ENCODE results near the gene PHLDB1. TPM values are rescaled to one million over a fixed set of nuclear protein-coding genes. Genes with fewer than 3 reads are reported as not detected.

PHLDB1 gene
- total and polyA plus RNA-seq, 3 donors from 2014 or later: 51.1 to 102 (median 95.9) TPM

DNA sequence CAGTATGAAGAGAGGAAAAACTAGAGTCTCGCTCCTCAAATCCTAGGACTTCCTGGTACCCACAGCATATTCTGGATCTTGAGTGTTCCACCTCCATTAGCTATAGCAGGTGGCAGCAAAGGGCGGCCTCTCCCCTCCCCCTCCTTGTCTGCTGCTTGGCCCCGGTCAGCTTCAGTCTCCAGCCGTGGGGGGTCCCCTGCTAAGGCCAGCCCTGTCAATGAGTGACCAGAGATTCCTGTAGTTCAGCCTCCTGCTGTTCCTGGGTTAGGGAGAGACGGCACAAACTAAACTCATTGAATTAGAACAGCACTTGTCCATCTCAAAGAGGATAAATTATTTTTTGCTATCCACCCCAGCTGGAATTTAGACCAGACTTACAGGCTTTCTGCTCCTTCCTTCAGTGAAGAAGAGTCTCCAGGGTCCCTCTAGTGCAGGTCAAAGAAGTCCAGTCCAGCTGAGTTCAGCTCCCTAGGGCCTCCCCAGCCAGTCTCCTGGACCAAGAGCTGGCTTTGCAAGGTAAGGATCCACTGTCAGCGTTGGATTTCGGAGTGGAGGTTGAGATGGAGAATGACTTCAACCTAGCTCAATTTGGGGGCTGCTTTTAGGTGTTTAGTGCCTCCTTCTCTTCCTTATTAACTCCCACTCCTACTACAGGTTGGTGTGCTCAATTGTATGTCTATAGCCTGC, 1.1 kb upstream of the PHLDB1 start:
- peak overlapping the region; percentile 33 to 97 for H3K27ac ChIP-seq
- intact Hi-C loops (cut with DNase I; ENCODE audit: low total_unique reads): no loop called here
- no peak for DNase-seq
- no peaks in the 10 kb centered on the region for H3K36me3 ChIP-seq (ENCODE audit: low read depth, missing control alignments)
- H3K4me1 ChIP-seq: peaks cover 43% of the 10 kb centered on the region
- TF ChIP-seq, protein P1, sequence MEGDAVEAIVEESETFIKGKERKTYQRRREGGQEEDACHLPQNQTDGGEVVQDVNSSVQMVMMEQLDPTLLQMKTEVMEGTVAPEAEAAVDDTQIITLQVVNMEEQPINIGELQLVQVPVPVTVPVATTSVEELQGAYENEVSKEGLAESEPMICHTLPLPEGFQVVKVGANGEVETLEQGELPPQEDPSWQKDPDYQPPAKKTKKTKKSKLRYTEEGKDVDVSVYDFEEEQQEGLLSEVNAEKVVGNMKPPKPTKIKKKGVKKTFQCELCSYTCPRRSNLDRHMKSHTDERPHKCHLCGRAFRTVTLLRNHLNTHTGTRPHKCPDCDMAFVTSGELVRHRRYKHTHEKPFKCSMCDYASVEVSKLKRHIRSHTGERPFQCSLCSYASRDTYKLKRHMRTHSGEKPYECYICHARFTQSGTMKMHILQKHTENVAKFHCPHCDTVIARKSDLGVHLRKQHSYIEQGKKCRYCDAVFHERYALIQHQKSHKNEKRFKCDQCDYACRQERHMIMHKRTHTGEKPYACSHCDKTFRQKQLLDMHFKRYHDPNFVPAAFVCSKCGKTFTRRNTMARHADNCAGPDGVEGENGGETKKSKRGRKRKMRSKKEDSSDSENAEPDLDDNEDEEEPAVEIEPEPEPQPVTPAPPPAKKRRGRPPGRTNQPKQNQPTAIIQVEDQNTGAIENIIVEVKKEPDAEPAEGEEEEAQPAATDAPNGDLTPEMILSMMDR (IDR thresholded peaks at IDR 0.05): no peak
- no peak for TF ChIP-seq POLR2A (IDR thresholded peaks at IDR 0.05)
- 44 to 56% methylated on average over 7 of the region's 7 CpGs for WGBS, 2 donors
- no peaks in the 10 kb centered on the region for H3K9me3 ChIP-seq
- H3K4me3 ChIP-seq: no peak overlapping the region
- H3K27me3 ChIP-seq: no peaks in the 10 kb centered on the region

DNA sequence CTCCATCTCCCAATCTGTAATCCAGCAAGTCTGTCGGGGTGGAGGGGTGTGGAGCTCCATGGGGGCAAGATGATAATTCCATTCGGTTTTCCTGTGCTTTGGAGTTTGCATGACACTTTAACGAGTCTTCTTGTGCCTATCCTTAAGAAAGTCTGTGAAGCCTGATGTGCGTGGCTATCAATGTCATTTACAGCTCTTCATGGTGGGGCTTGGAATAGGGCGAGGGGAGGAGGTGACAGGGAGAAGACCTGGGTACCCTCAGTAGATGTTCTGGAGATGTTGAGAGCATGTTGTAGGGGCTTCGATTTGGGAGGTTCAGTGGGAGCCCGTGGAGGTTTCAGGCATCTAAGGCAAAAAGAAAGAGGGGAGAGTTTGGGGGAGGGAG, 579 bp upstream of the PHLDB1 start:
- H3K4me1 ChIP-seq: peaks cover 45% of the 10 kb centered on the region
- no peaks in the 10 kb centered on the region for H3K9me3 ChIP-seq
- H3K4me3 ChIP-seq: no peak overlapping the region
- WGBS, 2 donors: 56 to 61% methylated on average over 7 of the region's 7 CpGs
- intact Hi-C loops (cut with DNase I; ENCODE audit: low total_unique reads): no loop called here
- no peak for TF ChIP-seq POLR2A (IDR thresholded peaks at IDR 0.05)
- TF ChIP-seq, protein P1 (IDR thresholded peaks at IDR 0.05): no peak
- no peaks in the 10 kb centered on the region for H3K27me3 ChIP-seq
- H3K27ac ChIP-seq: peak overlapping the region; percentile 33 to 97
- H3K36me3 ChIP-seq (ENCODE audit: low read depth, missing control alignments): no peaks in the 10 kb centered on the region
- DNase-seq: no peak

DNA sequence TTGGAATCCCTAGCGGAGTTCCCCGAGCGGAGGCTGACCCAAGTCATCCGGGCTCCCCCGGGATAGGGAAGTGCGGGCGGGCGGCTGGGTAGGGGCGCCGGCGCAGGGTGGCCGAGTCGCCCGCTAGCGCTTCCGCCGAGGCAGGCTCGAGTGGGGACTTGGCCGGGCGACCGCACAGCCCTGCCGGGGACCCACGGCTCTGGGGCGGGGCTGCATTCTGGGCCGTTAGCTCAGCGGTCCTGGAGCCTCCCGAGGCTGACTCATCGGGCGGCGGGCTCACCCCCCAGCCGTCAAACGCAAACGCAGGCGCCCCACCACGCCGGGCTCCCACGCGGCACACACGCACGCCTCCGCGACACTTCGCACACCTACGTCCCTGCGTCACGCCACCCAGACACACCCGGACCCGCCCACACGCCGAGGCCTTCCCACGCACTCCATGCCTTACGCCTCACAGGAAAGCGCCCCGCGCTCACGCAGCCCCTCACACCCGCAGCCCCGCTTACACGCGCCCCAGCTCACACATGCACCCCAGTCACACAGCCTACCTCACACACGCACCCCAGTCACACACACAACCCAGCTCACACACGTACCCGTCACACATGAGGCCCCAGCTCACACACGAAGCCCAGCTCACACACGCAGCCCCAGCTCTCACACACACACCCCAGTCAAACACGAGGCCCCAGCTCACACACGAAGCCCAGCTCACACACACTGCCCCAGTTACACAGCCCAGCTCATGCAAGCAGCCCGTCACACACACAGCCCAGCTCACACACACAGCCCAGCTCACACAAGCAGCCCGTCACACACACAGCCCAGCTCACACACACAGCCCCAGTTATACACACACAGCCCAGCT, 1.2 kb downstream of the PHLDB1 start:
- 7 to 10% methylated on average over 38 to 46 of the region's 69 CpGs for WGBS, 2 donors
- intact Hi-C loops (cut with DNase I; ENCODE audit: low total_unique reads): no loop called here
- DNase-seq: peak; percentile 78

DNA sequence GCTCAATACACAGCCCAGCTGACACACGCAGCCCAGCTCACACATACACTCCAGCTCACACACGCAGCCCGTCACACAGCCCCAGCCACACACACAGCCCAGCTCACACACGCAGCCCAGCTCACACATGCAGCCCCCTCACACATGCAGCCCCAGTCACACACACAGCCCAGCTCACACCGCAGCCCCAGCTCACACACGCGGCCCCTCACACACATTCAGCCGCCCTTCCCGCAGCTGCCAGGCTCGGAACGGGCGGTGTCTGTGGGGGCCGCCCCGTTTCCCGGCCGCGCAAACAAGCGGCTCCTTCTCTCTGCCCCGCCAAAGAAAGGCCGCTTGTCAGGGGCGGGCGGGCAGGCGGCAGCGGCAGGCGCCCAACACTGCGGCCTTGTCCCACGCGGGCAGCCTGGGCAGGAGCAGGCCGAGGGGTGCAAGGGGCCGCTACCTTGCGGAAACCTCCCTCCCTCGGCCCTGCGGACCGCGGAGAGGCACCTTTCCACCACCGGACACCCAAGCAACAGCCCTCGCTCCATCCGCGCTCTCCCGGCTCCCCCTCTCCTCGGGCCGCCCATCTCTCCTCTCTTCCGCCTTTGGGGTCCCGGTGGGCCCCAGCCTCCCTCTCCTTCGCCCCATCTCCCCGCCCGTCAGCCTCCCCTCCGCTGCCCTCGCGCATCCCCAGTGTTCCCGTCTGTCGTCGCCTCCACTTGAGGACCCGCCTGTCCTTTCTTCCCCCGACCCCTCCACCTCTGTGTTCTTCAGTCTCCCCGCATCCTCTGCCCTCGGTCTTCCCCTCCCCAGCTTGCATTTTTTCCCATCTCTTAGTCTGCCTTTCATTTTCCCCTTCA, 2.2 kb downstream of the PHLDB1 start:
- peak overlapping the region; percentile 33 to 55 for H3K4me3 ChIP-seq
- H3K9me3 ChIP-seq: no peaks in the 10 kb centered on the region
- H3K27me3 ChIP-seq: no peaks in the 10 kb centered on the region
- H3K36me3 ChIP-seq (ENCODE audit: low read depth, missing control alignments): no peaks in the 10 kb centered on the region
- 10 to 13% methylated on average over 27 to 54 of the region's 57 CpGs for WGBS, 2 donors
- peak overlapping the region; percentile 91 to 97 for H3K27ac ChIP-seq
- DNase-seq: no peak
- peaks cover 32% of the 10 kb centered on the region for H3K4me1 ChIP-seq
- TF ChIP-seq, protein P1 (IDR thresholded peaks at IDR 0.05): no peak
- no peak for TF ChIP-seq POLR2A (IDR thresholded peaks at IDR 0.05)
- intact Hi-C loops (cut with DNase I; ENCODE audit: low total_unique reads): no loop called here

More for the DNA sequence above, 1.2 kb downstream of the PHLDB1 start:
- H3K9me3 ChIP-seq: no peaks in the 10 kb centered on the region
- H3K4me3 ChIP-seq: peak overlapping the region; percentile 63 to 87
- no peaks in the 10 kb centered on the region for H3K36me3 ChIP-seq (ENCODE audit: low read depth, missing control alignments)
- H3K27me3 ChIP-seq: no peaks in the 10 kb centered on the region
- peaks cover 42% of the 10 kb centered on the region for H3K4me1 ChIP-seq
- TF ChIP-seq POLR2A (IDR thresholded peaks at IDR 0.05): no peak
- TF ChIP-seq, protein P1 (IDR thresholded peaks at IDR 0.05): no peak
- H3K27ac ChIP-seq: peak overlapping the region; percentile 91 to 97
